ENCODE data around the gene ZNF236.

Gene ZNF236

GRCh38 chr18:76927223-76927725, 104.9 kb downstream of the ZNF236 start:
- in situ Hi-C loops (cut with HindIII; ENCODE audit: low pct_ligation_motif_present, low sequenced_read_pairs): no loop called here
- peaks cover 12% of the 10 kb centered on the region for H3K36me3 ChIP-seq (replicated peaks)
- no peak for DNase-seq
- H3K4me3 ChIP-seq (ENCODE audit: low read depth, low read length): no peak overlapping the region
- H3K27ac ChIP-seq: no peak overlapping the region
- TF ChIP-seq CTCF (IDR thresholded peaks at IDR 0.05; ENCODE audit: low read depth, low read length, missing control alignments): no peak
- H3K27me3 ChIP-seq (replicated peaks): no peaks in the 10 kb centered on the region

GRCh38 chr18:76928179-76928868, 106.0 kb downstream of the ZNF236 start:
- Histone ChIP-seq H3K4me3 (ENCODE audit: low read depth, low read length) (no peak overlapping the region), H3K27ac (no peak overlapping the region), H3K27me3 (replicated peaks) (no peaks in the 10 kb centered on the region), H3K36me3 (replicated peaks) (peaks cover 16% of the 10 kb centered on the region)
- no peak for DNase-seq
- TF ChIP-seq CTCF (IDR thresholded peaks at IDR 0.05; ENCODE audit: low read depth, low read length, missing control alignments): no peak
- in situ Hi-C loops (cut with HindIII; ENCODE audit: low pct_ligation_motif_present, low sequenced_read_pairs): no loop called here

- no peak for TF ChIP-seq CTCF (IDR thresholded peaks at IDR 0.05; ENCODE audit: low read depth, low read length, missing control alignments)
- H3K27ac ChIP-seq: no peak overlapping the region
- no peak overlapping the region for H3K4me3 ChIP-seq (ENCODE audit: low read depth, low read length)
- no peaks in the 10 kb centered on the region for H3K27me3 ChIP-seq (replicated peaks)
- DNase-seq: no peak
- H3K36me3 ChIP-seq (replicated peaks): peaks cover 8% of the 10 kb centered on the region
- in situ Hi-C loops (cut with HindIII; ENCODE audit: low pct_ligation_motif_present, low sequenced_read_pairs): no loop called here
Observed at GRCh38 chr18:76931171-76931570, 108.8 kb downstream of the ZNF236 start.

DNA sequence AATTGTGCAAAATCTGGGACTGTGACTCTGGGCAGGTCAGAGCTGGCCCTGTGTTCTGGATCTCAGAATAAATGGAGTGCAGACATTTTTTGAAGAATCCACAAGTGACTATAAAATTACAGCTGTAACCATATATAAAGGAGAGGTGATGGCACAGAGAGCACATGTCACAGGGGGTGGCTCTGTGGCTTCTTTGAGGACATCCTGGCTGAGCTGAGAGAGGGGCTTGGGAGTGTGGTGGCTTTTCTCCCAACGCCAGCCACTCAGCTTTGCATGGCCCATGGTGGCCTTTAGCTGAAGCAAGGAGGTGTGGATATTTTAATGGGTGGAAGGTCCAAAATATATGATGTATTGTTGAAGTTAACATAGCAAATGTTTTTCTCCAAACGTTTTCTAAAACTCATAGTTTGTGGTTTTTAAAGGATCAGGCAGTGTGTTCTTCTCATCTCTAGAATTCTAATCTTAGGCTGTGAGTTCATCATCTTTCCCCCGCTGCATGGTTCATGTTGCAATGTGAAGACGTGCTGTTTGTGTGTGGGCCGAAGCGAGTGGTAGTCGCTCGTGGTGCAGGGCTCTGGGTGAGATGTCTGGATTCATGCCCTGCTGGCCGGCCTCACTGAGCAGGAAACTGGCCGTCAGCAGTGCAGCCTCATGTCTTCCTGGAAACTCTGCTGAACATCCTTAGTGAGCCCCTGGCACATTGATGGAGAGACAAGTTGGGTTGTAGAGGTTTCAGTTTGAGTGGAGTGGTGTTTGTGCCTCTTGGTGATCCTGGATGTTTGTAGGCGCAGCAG, 109.9 kb downstream of the ZNF236 start:
- DNase-seq: no peak
- H3K4me3 ChIP-seq (ENCODE audit: low read depth, low read length): no peak overlapping the region
- H3K36me3 ChIP-seq (replicated peaks): peaks cover 9% of the 10 kb centered on the region
- no peak for TF ChIP-seq CTCF (IDR thresholded peaks at IDR 0.05; ENCODE audit: low read depth, low read length, missing control alignments)
- H3K27ac ChIP-seq: no peak overlapping the region
- in situ Hi-C loops (cut with HindIII; ENCODE audit: low pct_ligation_motif_present, low sequenced_read_pairs): no loop called here
- H3K27me3 ChIP-seq (replicated peaks): no peaks in the 10 kb centered on the region

GRCh38 chr18:76935722-76936337, 113.5 kb downstream of the ZNF236 start:
- peaks cover 22% of the 10 kb centered on the region for H3K36me3 ChIP-seq (replicated peaks)
- in situ Hi-C loops (cut with HindIII; ENCODE audit: low pct_ligation_motif_present, low sequenced_read_pairs): no loop called here
- no peak for TF ChIP-seq CTCF (IDR thresholded peaks at IDR 0.05; ENCODE audit: low read depth, low read length, missing control alignments)
- no peak for DNase-seq
- H3K27me3 ChIP-seq (replicated peaks): no peaks in the 10 kb centered on the region
- no peak overlapping the region for H3K4me3 ChIP-seq (ENCODE audit: low read depth, low read length)
- H3K27ac ChIP-seq: no peak overlapping the region
